Muscle of leg (tissue), 11 donors: ENCODE data around the gene FRS3. TPM values are rescaled to one million over a fixed set of nuclear protein-coding genes. Genes with fewer than 3 reads are reported as not detected.
"Not testable (repeated sequence)": the region's sequence is repeated elsewhere in the genome, so short reads cannot be mapped to it uniquely, and the experiment has no call there.

Experiments used
- DNase-seq: peaks from one replicate; pipeline ENCODE4 v3.0.0; 2013
- H3K27ac ChIP-seq: one replicate; pipeline ENCODE4 v1.5.1; 2013; ENCODE audit warnings: mild to moderate bottlenecking, low read length, control low read depth
- H3K27me3 ChIP-seq: one replicate; pipeline ENCODE4 v1.6.1; 2013; ENCODE audit warnings: low read length; ENCODE audit not compliant: control insufficient read depth, insufficient read depth
- H3K36me3 ChIP-seq: one replicate; pipeline ENCODE4 v1.6.1; 2013; ENCODE audit warnings: low read length; ENCODE audit not compliant: control insufficient read depth, insufficient read depth
- H3K4me1 ChIP-seq: one replicate; pipeline ENCODE4 v1.6.1; 2013; ENCODE audit warnings: low read length; ENCODE audit not compliant: control insufficient read depth, insufficient read depth
- H3K4me3 ChIP-seq: one replicate; pipeline ENCODE4 v1.5.1; 2013; ENCODE audit warnings: low read length, control low read depth
- H3K9me3 ChIP-seq: replicated peaks from 2 replicates; pipeline ENCODE4 v1.6.1; 2013; ENCODE audit warnings: low read depth, low read length; ENCODE audit not compliant: control insufficient read depth
- WGBS: methylation state at CpG from one replicate; pipeline ENCODE4 v1.1.5; 2013; ENCODE audit warnings: missing lambda C conversion rate; ENCODE audit not compliant: insufficient coverage; 5-methylcytosine and 5-hydroxymethylcytosine counted together
- polyA plus RNA-seq, 8 donors: library from polyadenylated mRNA; unstranded; fragments of 120-200 nt; gene quantifications; one replicate each; pipeline versions ENCODE4 v1.2.1 to v1.2.3, GENCODE V29; 2013; ENCODE audit warnings: inconsistent platforms in 1 of 8, low replicate concordance in 1 of 8; ENCODE audit not compliant: insufficient read length in 8 of 8, insufficient read depth in 1 of 8
- total RNA-seq: library from RNA; stranded (reverse); fragments of 120-200 nt; gene quantifications from one replicate; pipeline ENCODE4 v1.2.4, GENCODE V29; 2013

FRS3 gene
- total and polyA plus RNA-seq, 9 donors: 3.5 to 9.4 (median 7.3) TPM

DNA sequence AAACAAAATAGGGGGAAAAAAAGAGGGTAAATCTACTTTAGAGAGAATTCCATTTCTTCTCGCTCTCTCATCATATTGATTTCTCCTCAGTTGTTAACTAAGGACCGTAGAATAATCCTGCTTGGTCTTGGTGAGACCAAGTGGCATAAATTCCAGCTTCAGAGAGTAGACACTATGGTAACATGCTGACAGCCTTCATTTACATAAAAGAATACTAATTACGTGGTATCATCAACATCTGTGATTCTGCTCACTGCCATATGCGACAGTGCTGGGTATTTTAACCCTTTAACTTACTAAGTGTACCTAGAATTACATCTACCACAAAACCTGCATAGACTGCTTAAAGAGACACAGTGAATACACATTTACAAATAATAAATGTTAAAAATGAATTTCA lies 34.9 kb upstream of the FRS3 start:
- Histone ChIP-seq H3K27me3 (no peaks in the 10 kb centered on the region), H3K9me3 (no peaks in the 10 kb centered on the region), H3K4me3 (no peak overlapping the region), H3K36me3 (no peaks in the 10 kb centered on the region), H3K4me1 (no peaks in the 10 kb centered on the region), H3K27ac (no peak overlapping the region)
- WGBS: 50% methylated on average over 1 of the region's 4 CpGs
- DNase-seq: no peak

GRCh38 chr6:41813956-41814355 lies 34.3 kb upstream of the FRS3 start:
- Histone ChIP-seq H3K27me3 (no peaks in the 10 kb centered on the region), H3K4me1 (no peaks in the 10 kb centered on the region), H3K36me3 (no peaks in the 10 kb centered on the region), H3K9me3 (no peaks in the 10 kb centered on the region), H3K4me3 (no peak overlapping the region), H3K27ac (no peak overlapping the region)
- DNase-seq: no peak
- no CpG with 5 or more reads among the region's 2 CpGs for WGBS

- Histone ChIP-seq H3K4me3 (no peak overlapping the region), H3K27me3 (no peaks in the 10 kb centered on the region), H3K4me1 (no peaks in the 10 kb centered on the region), H3K9me3 (no peaks in the 10 kb centered on the region), H3K36me3 (no peaks in the 10 kb centered on the region), H3K27ac (no peak overlapping the region)
- no peak for DNase-seq
- no CpG with 5 or more reads among the region's 2 CpGs for WGBS
Measured at GRCh38 chr6:41813469-41813868, 33.8 kb upstream of the FRS3 start.

- not testable (repeated sequence) for H3K27me3 ChIP-seq, H3K36me3 ChIP-seq, H3K9me3 ChIP-seq, H3K4me1 ChIP-seq, H3K4me3 ChIP-seq, H3K27ac ChIP-seq, DNase-seq
- WGBS: 95% methylated on average over 10 of the region's 13 CpGs
Measured at GRCh38 chr6:41811946-41812345, 32.2 kb upstream of the FRS3 start.

- DNase-seq: no peak
- Histone ChIP-seq H3K4me3 (no peak overlapping the region), H3K9me3 (no peaks in the 10 kb centered on the region), H3K27ac (no peak overlapping the region), H3K4me1 (no peaks in the 10 kb centered on the region), H3K36me3 (peaks cover 2% of the 10 kb centered on the region), H3K27me3 (no peaks in the 10 kb centered on the region)
- 91% methylated on average over 1 of the region's 3 CpGs for WGBS
Measured at GRCh38 chr6:41811095-41811494, 31.4 kb upstream of the FRS3 start.

GRCh38 chr6:41805830-41806774 lies 26.4 kb upstream of the FRS3 start:
- no peaks in the 10 kb centered on the region for H3K27me3 ChIP-seq
- 93% methylated on average over 74 of the region's 74 CpGs for WGBS
- no peak for DNase-seq
- H3K9me3 ChIP-seq: no peaks in the 10 kb centered on the region
- no peak overlapping the region for H3K4me3 ChIP-seq
- H3K4me1 ChIP-seq: no peaks in the 10 kb centered on the region
- H3K36me3 ChIP-seq: peaks cover 8% of the 10 kb centered on the region
- no peak overlapping the region for H3K27ac ChIP-seq

- H3K9me3 ChIP-seq: no peaks in the 10 kb centered on the region
- no peak overlapping the region for H3K4me3 ChIP-seq
- DNase-seq: peak; percentile 10
- no peaks in the 10 kb centered on the region for H3K4me1 ChIP-seq
- no CpG with 5 or more reads among the region's 2 CpGs for WGBS
- H3K27me3 ChIP-seq: no peaks in the 10 kb centered on the region
- H3K36me3 ChIP-seq: peaks cover 16% of the 10 kb centered on the region
- H3K27ac ChIP-seq: no peak overlapping the region
Measured at GRCh38 chr6:41801380-41801779, 21.7 kb upstream of the FRS3 start.

DNA sequence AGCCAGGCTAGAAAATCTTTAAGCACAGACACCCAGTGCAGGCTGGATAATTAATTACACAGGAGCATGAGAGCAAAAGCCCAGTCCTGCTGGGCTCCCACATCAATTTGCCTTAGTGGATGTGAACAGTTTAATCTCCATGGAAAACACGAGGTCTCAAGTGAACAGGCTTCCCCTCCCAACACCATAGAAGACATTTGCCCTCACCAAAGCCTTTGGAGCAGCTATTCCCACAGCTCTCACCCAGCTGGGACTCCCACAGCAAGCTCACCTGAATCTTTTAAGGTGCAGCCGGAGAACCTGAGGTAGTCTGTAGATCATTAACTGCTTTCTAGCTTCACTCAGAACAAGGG lies 19.8 kb upstream of the FRS3 start:
- Histone ChIP-seq H3K4me3 (no peak overlapping the region), H3K4me1 (no peaks in the 10 kb centered on the region), H3K27ac (no peak overlapping the region), H3K9me3 (no peaks in the 10 kb centered on the region), H3K27me3 (no peaks in the 10 kb centered on the region), H3K36me3 (peaks cover 27% of the 10 kb centered on the region)
- no peak for DNase-seq
- no CpG with 5 or more reads among the region's 2 CpGs for WGBS

GRCh38 chr6:41798901-41799558 lies 19.3 kb upstream of the FRS3 start:
- no peak for DNase-seq
- no peaks in the 10 kb centered on the region for H3K4me1 ChIP-seq
- H3K27me3 ChIP-seq: no peaks in the 10 kb centered on the region
- H3K36me3 ChIP-seq: peaks cover 29% of the 10 kb centered on the region
- H3K27ac ChIP-seq: no peak overlapping the region
- no peaks in the 10 kb centered on the region for H3K9me3 ChIP-seq
- 100% methylated on average over 1 of the region's 7 CpGs for WGBS
- no peak overlapping the region for H3K4me3 ChIP-seq

DNA sequence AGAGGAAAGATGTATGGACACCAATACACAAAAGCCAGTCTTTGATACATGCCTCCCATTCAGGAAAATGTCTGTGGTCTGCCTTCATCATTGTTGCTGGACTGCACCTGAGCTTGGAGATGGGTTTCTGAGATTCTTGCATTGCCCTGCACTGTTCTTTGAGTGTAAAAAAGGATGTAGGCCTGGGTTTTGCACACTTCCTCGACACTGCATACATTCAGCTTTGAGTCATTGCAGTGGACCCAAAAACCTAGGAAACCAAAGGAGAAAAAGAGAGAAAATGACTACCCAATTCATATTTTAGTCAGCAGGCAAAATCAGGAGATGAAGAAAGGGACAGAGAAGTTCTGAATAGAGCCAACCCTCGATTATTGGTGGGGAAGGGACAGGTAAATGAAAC lies 16.8 kb upstream of the FRS3 start:
- Histone ChIP-seq H3K4me3 (no peak overlapping the region), H3K27me3 (no peaks in the 10 kb centered on the region), H3K9me3 (no peaks in the 10 kb centered on the region), H3K4me1 (no peaks in the 10 kb centered on the region), H3K36me3 (peaks cover 43% of the 10 kb centered on the region), H3K27ac (no peak overlapping the region)
- DNase-seq: no peak
- WGBS: 100% methylated on average over 1 of the region's 2 CpGs
